Measurements from ENCODE around the gene ATP6V0A1. TPM values are rescaled to one million over a fixed set of nuclear protein-coding genes. Genes with fewer than 3 reads are reported as not detected.
A peak's percentile ranks its signal among the peaks of the same experiment; 100 is the strongest.

ATP6V0A1 gene
- polyA plus RNA-seq, 3 donors: 44.0 to 51.5 (median 48.6) TPM

- DNase-seq (ENCODE audit: low read depth in 3 of 3, low spot score in 2 of 3): no peak
Measured at GRCh38 chr17:42517516-42517915, 58.8 kb downstream of the ATP6V0A1 start.

- no peak for DNase-seq (ENCODE audit: low read depth in 3 of 3, low spot score in 2 of 3)
Measured at GRCh38 chr17:42518046-42518754, 59.5 kb downstream of the ATP6V0A1 start.

- DNase-seq (ENCODE audit: low read depth in 3 of 3, low spot score in 2 of 3): no peak
Measured at GRCh38 chr17:42518755-42519545, 60.3 kb downstream of the ATP6V0A1 start.

DNA sequence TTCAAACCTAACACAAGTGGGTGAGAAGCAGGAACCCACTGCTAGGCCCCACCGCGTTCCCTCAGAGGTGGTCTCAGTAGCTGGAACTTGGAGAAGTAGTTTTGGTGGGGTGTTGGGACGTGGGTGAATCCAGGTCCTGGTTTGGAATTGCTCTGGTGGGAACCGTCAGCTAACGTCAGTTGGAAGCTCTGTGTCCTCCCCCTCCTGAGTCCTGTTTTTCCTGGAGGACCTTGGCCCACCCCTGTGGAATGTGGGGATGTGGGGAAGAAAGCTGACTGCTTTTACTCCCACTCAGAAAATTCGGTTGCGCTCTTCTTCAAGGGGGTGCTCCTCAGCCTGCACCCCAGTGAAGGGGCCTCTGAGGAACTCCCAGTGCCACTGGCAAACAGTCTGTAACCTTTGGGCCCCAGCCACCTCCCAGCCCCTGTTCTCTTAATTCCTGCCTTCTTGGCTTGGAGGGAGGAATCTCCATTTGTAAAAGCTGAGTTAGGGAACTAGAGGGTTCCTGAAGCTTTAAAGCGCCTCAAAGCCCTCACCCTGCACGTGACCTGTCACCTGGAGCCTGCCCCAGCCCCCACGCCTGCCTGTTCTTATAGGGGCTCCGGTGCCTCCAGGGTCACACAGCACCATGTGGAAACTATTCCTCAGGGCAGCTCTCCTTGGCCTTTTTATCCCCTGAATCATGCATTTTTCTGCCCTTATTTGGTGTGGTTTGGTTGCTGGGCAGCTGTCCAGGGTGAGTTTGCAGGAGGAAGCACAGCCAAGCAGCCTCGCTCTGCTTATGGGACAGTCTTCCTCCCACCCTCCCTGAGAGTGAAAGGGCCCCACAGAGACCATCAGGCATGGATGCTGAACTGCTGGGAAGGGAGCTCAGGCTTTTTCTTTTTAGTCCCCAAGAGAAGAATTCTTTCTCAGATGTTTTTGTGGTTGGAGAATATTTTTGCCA is 61.1 kb downstream of the ATP6V0A1 start:
- DNase-seq (ENCODE audit: low read depth in 3 of 3, low spot score in 2 of 3): peak in 1 of 3 donors; percentile 83

DNA sequence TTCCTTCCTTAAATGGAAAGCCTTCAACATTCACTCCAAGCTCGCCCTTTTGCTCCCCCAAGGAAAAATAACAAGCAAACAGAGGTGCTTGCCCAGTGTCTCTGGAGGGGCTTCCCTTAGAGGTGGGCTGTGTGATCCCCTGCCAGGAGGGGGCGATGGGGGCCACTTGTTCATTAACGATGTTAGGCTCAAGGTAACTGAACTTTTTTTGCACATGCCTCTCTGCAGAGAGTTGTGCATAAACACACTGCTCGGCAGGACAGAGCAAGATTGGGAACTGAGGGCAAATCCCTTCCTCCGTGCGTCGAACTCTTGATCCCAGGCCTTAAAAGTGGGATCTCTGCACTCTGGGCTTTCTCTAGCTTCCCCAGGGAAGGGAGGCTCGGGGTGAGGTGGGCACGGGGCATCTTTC is 61.9 kb downstream of the ATP6V0A1 start:
- no peak for DNase-seq (ENCODE audit: low read depth in 3 of 3, low spot score in 2 of 3)

GRCh38 chr17:42521036-42521435 is 62.4 kb downstream of the ATP6V0A1 start:
- DNase-seq (ENCODE audit: low read depth in 3 of 3, low spot score in 2 of 3): no peak

GRCh38 chr17:42521666-42522262 is 63.1 kb downstream of the ATP6V0A1 start:
- no peak for DNase-seq (ENCODE audit: low read depth in 3 of 3, low spot score in 2 of 3)

- DNase-seq (ENCODE audit: low read depth in 3 of 3, low spot score in 2 of 3): no peak
Measured at GRCh38 chr17:42522263-42522790, 63.6 kb downstream of the ATP6V0A1 start.

DNA sequence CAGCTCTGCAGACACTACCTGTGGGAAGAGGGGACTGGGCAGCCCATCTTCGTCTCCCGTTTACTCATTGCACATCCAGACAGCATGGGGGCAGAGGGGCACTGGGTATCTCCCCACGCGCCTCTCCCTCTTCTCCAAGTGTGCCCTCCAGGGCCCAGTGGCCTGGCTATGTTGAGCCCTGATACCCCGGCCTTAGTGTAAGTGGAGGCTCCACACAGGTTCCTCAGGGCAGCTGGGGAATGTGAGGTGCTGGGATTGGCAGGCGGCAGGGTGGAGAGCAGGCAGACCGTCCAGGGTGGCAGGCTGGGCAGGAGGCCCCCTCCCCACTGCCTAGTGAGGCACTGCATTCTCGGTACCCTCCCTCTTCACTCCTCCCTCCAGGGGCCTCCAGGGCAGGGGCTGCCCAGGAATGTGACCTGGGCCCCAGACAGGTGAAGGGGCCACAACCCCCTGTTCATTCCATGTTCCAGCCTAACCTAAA is 64.2 kb downstream of the ATP6V0A1 start:
- DNase-seq (ENCODE audit: low read depth in 3 of 3, low spot score in 2 of 3): no peak

GRCh38 chr17:42525221-42525620 is 66.5 kb downstream of the ATP6V0A1 start:
- no peak for DNase-seq (ENCODE audit: low read depth in 3 of 3, low spot score in 2 of 3)

- no peak for DNase-seq (ENCODE audit: low read depth in 3 of 3, low spot score in 2 of 3)
Measured at GRCh38 chr17:42526031-42526444, 67.4 kb downstream of the ATP6V0A1 start.

DNA sequence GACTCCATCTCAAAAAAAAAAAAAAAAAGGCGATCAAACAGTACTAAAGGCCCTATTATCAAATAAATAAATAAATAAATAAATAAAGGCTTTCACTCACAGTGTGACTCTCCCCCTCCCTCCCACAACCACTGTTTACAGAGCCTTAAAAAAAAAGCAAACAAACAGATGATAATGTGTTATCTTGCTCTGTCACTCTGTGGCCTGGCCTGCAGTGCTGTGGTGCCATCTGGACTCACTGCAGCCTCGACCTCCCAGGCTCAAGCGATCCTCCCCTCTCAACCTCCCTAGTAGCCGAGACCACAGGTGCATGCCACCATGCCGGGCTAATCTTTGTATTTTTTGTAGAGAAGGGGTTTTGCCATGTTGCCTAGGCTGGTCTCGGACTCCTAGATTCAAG is 69.3 kb downstream of the ATP6V0A1 start:
- DNase-seq (ENCODE audit: low read depth in 3 of 3, low spot score in 2 of 3): no peak

- DNase-seq (ENCODE audit: low read depth in 3 of 3, low spot score in 2 of 3): no peak
Measured at GRCh38 chr17:42529061-42529460, 70.4 kb downstream of the ATP6V0A1 start.

- DNase-seq (ENCODE audit: low read depth in 3 of 3, low spot score in 2 of 3): no peak
Measured at GRCh38 chr17:42530952-42531454, 72.3 kb downstream of the ATP6V0A1 start.

GRCh38 chr17:42531455-42532354 is 73.0 kb downstream of the ATP6V0A1 start:
- no peak for DNase-seq (ENCODE audit: low read depth in 3 of 3, low spot score in 2 of 3)

- no peak for DNase-seq (ENCODE audit: low read depth in 3 of 3, low spot score in 2 of 3)
Measured at GRCh38 chr17:42535155-42536047, 76.7 kb downstream of the ATP6V0A1 start.

DNA sequence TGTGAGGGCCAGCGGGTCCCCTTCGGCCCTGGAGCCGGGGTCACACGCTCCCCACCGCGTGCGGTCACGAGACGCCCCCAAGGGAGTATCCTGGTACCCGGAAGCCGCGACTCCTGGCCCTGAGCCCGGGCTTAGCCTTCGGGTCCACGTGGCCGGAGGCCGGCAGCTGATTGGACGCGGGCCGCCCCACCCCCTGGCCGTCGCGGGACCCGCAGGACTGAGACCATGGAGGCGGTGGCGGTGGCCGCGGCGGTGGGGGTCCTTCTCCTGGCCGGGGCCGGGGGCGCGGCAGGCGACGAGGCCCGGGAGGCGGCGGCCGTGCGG is 77.3 kb downstream of the ATP6V0A1 start, which contains the start of gene NAGLU:
TSS of gene NAGLU (plus strand) at position 194 of the 324 bp plus-strand sequence. CDS start at position 226, 32 bp downstream.
- DNase-seq (ENCODE audit: low read depth in 3 of 3, low spot score in 2 of 3): peak in 1 of 3 donors; percentile 73
